ENCODE measurements around the gene GPC6.

GPC6 gene

GRCh38 chr13:93399212-93399611 lies 172.6 kb downstream of the GPC6 start:
- H3K4me3 ChIP-seq (ENCODE audit: low read length, poor library complexity, severe bottlenecking): no peak overlapping the region
- H3K9me3 ChIP-seq (ENCODE audit: insufficient read depth, low read depth, low read length): no peaks in the 10 kb centered on the region
- H3K4me2 ChIP-seq (ENCODE audit: low read depth, low read length, poor library complexity, severe bottlenecking): no peak overlapping the region
- H3K9me2 ChIP-seq (replicated peaks; ENCODE audit: low read depth, low read length): no peaks in the 10 kb centered on the region
- H3K4me1 ChIP-seq (ENCODE audit: insufficient read depth, low read length, poor library complexity, severe bottlenecking): no peaks in the 10 kb centered on the region
- TF ChIP-seq EZH2phosphoT487 (IDR thresholded peaks at IDR 0.05; ENCODE audit: borderline replicate concordance): no peak
- TF ChIP-seq CTCF (conservative IDR thresholded peaks at IDR 0.05; ENCODE audit: low read length): no peak
- H3F3A ChIP-seq (ENCODE audit: low read depth): no peaks in the 10 kb centered on the region
- no peaks in the 10 kb centered on the region for H3K79me2 ChIP-seq (ENCODE audit: insufficient read depth, low read length)
- no peaks in the 10 kb centered on the region for H3K36me3 ChIP-seq (ENCODE audit: insufficient read depth, low read length)
- no peaks in the 10 kb centered on the region for H3K27me3 ChIP-seq (ENCODE audit: insufficient read depth, low read length, poor library complexity, severe bottlenecking)
- no peaks in the 10 kb centered on the region for H4K20me1 ChIP-seq (ENCODE audit: insufficient read depth, low read length, poor library complexity, severe bottlenecking)
- no peak overlapping the region for H3K9ac ChIP-seq (ENCODE audit: low read depth, low read length, poor library complexity, severe bottlenecking)
- no peak overlapping the region for H2AFZ ChIP-seq (ENCODE audit: low read length)

- Histone ChIP-seq H3K27me3 (ENCODE audit: insufficient read depth, low read length, poor library complexity, severe bottlenecking) (no peaks in the 10 kb centered on the region), H3K9me2 (replicated peaks; ENCODE audit: low read depth, low read length) (no peaks in the 10 kb centered on the region), H3K4me1 (ENCODE audit: insufficient read depth, low read length, poor library complexity, severe bottlenecking) (no peaks in the 10 kb centered on the region), H3K79me2 (ENCODE audit: insufficient read depth, low read length) (no peaks in the 10 kb centered on the region), H4K20me1 (ENCODE audit: insufficient read depth, low read length, poor library complexity, severe bottlenecking) (no peaks in the 10 kb centered on the region), H3K4me3 (ENCODE audit: low read length, poor library complexity, severe bottlenecking) (no peak overlapping the region), H3F3A (ENCODE audit: low read depth) (no peaks in the 10 kb centered on the region), H2AFZ (ENCODE audit: low read length) (no peak overlapping the region), H3K9me3 (ENCODE audit: insufficient read depth, low read depth, low read length) (no peaks in the 10 kb centered on the region), H3K36me3 (ENCODE audit: insufficient read depth, low read length) (no peaks in the 10 kb centered on the region), H3K4me2 (ENCODE audit: low read depth, low read length, poor library complexity, severe bottlenecking) (no peak overlapping the region), H3K9ac (ENCODE audit: low read depth, low read length, poor library complexity, severe bottlenecking) (no peak overlapping the region)
- no peak for TF ChIP-seq CTCF (conservative IDR thresholded peaks at IDR 0.05; ENCODE audit: low read length)
- no peak for TF ChIP-seq EZH2phosphoT487 (IDR thresholded peaks at IDR 0.05; ENCODE audit: borderline replicate concordance)
Measured at GRCh38 chr13:93406136-93406535, 179.5 kb downstream of the GPC6 start.

GRCh38 chr13:93407551-93407950 lies 180.9 kb downstream of the GPC6 start:
- Histone ChIP-seq H3F3A (ENCODE audit: low read depth) (no peaks in the 10 kb centered on the region), H3K27me3 (ENCODE audit: insufficient read depth, low read length, poor library complexity, severe bottlenecking) (no peaks in the 10 kb centered on the region), H2AFZ (ENCODE audit: low read length) (no peak overlapping the region), H4K20me1 (ENCODE audit: insufficient read depth, low read length, poor library complexity, severe bottlenecking) (no peaks in the 10 kb centered on the region), H3K9me2 (replicated peaks; ENCODE audit: low read depth, low read length) (no peaks in the 10 kb centered on the region), H3K4me1 (ENCODE audit: insufficient read depth, low read length, poor library complexity, severe bottlenecking) (no peaks in the 10 kb centered on the region), H3K79me2 (ENCODE audit: insufficient read depth, low read length) (no peaks in the 10 kb centered on the region), H3K9me3 (ENCODE audit: insufficient read depth, low read depth, low read length) (no peaks in the 10 kb centered on the region), H3K4me2 (ENCODE audit: low read depth, low read length, poor library complexity, severe bottlenecking) (no peak overlapping the region), H3K36me3 (ENCODE audit: insufficient read depth, low read length) (no peaks in the 10 kb centered on the region), H3K4me3 (ENCODE audit: low read length, poor library complexity, severe bottlenecking) (no peak overlapping the region), H3K9ac (ENCODE audit: low read depth, low read length, poor library complexity, severe bottlenecking) (no peak overlapping the region)
- TF ChIP-seq CTCF (conservative IDR thresholded peaks at IDR 0.05; ENCODE audit: low read length) (no peak), EZH2phosphoT487 (IDR thresholded peaks at IDR 0.05; ENCODE audit: borderline replicate concordance) (no peak)
